WTC11 (cell line): ENCODE measurements around the gene LLGL2.

Experiments used
- JAZF1 ChIP-seq: fragments of 250-450 bp; sonication (Bioruptor Pico); IDR thresholded peaks from 2 replicates; pipeline ENCODE4 v1.9.0; 2021; ENCODE audit warnings: moderate library complexity, mild to moderate bottlenecking, inconsistent platforms
- MYBL2 ChIP-seq: sonication (generic); formaldehyde crosslinking; IDR thresholded peaks from 2 replicates; pipeline ENCODE4 v1.8.1; 2023; ENCODE audit warnings: mild to moderate bottlenecking, moderate library complexity, missing genetic modification reagents
- ZNF121 ChIP-seq: sonication (generic); formaldehyde crosslinking; IDR thresholded peaks from 2 replicates; pipeline ENCODE4 v1.8.0; 2023; ENCODE audit warnings: missing genetic modification reagents
- TF ChIP-seq, protein P1 (sequence below): sonication (generic); formaldehyde crosslinking; conservative IDR thresholded peaks from 2 replicates; pipeline ENCODE4 v1.8.1; 2022; ENCODE audit warnings: mild to moderate bottlenecking, missing genetic modification reagents

DNA sequence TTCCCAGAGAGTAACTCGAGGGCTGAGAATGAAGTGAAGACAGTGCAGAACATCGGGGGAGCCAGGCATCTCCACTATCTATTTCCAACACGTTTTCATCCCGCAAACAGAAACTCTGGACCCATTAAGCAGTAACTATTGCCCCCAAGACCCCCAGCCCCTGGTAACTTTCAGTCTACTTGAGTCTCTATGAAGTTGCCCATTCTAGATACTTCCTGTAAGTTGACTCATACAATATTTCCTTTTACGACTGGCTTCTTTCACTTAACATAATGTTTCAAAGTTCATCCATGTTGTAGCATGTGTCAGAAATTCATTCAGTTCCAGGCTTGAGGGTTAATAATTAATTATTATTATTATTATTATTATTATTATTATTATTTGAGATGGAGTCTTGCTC is 81.6 kb downstream of the LLGL2 start:
- no peak for TF ChIP-seq MYBL2 (CRISPR knock-in tag)
- TF ChIP-seq, protein P1, sequence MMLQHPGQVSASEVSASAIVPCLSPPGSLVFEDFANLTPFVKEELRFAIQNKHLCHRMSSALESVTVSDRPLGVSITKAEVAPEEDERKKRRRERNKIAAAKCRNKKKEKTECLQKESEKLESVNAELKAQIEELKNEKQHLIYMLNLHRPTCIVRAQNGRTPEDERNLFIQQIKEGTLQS (CRISPR knock-in tag), result no peak
- no peak for TF ChIP-seq JAZF1 (CRISPR knock-in tag)
- TF ChIP-seq ZNF121, result no peak
